Karpas-422 (cell line): Measurements from ENCODE around the gene NFKB2. TPM values are rescaled to one million over a fixed set of nuclear protein-coding genes. Genes with fewer than 3 reads are reported as not detected.
A peak's percentile ranks its signal among the peaks of the same experiment; 100 is the strongest.

Experiments used
- DNase-seq: peaks from one replicate; pipeline ENCODE4 v3.0.0-alpha.2; 2015
- H2AFZ ChIP-seq: fragments of 200-600 bp; sonication (generic); 2 replicates; pipeline ENCODE4 v1.6.1; 2014; ENCODE audit warnings: antibody characterized with exemption, low read length, mixed read lengths
- H3K27ac ChIP-seq: fragments of 200-600 bp; sonication (generic); 2 replicates; pipeline ENCODE4 v1.5.1; 2014; ENCODE audit warnings: mild to moderate bottlenecking, low read length, moderate library complexity
- H3K27me3 ChIP-seq: fragments of 200-600 bp; sonication (generic); 2 replicates; pipeline ENCODE4 v1.6.1; 2014; ENCODE audit warnings: low read length, mixed read lengths
- H3K36me3 ChIP-seq: fragments of 200-600 bp; sonication (generic); 2 replicates; pipeline ENCODE4 v1.6.1; 2014; ENCODE audit warnings: low read length, mixed read lengths; ENCODE audit not compliant: insufficient read depth
- H3K4me1 ChIP-seq: fragments of 200-600 bp; sonication (generic); 2 replicates; pipeline ENCODE4 v1.6.1; 2014; ENCODE audit warnings: mild to moderate bottlenecking, low read length, mixed read lengths
- H3K4me2 ChIP-seq: fragments of 200-600 bp; sonication (generic); 2 replicates; pipeline ENCODE4 v1.6.1; 2014; ENCODE audit warnings: low read length, low read depth, mild to moderate bottlenecking; ENCODE audit not compliant: poor library complexity, severe bottlenecking
- H3K4me3 ChIP-seq: fragments of 200-600 bp; sonication (generic); 2 replicates; pipeline ENCODE4 v1.5.1; 2014; ENCODE audit warnings: mild to moderate bottlenecking, antibody characterized with exemption, low read length, mixed read lengths
- H3K79me2 ChIP-seq: fragments of 200-600 bp; sonication (generic); 2 replicates; pipeline ENCODE4 v1.6.1; 2014; ENCODE audit warnings: mild to moderate bottlenecking, low read length, mixed read lengths
- H3K9ac ChIP-seq: fragments of 200-600 bp; sonication (generic); 2 replicates; pipeline ENCODE4 v1.6.0; 2014; ENCODE audit warnings: low read length
- H3K9me2 ChIP-seq: fragments of 200-600 bp; sonication (generic), shearing (Covaris generic); replicated peaks from 2 replicates; pipeline ENCODE4 v1.6.0; 2014; ENCODE audit warnings: mild to moderate bottlenecking, low read length, moderate library complexity; ENCODE audit not compliant: insufficient read depth
- H3K9me3 ChIP-seq: fragments of 300-700, 200-600 bp; sonication (generic); 2 replicates; pipeline ENCODE4 v1.6.1; 2014; ENCODE audit warnings: low read length, mixed read lengths
- H4K20me1 ChIP-seq: fragments of 200-600 bp; sonication (generic); 2 replicates; pipeline ENCODE4 v1.6.1; 2014; ENCODE audit warnings: mild to moderate bottlenecking, antibody characterized with exemption, low read length, low read depth; ENCODE audit not compliant: insufficient read depth
- total RNA-seq: library from RNA; depleted of rRNA; stranded (reverse); fragments of >200 nt; shearing (Covaris generic); gene quantifications from 2 replicates; pipeline ENCODE4 v1.2.3, GENCODE V29; 2014; ENCODE audit warnings: low replicate concordance

Gene NFKB2
- total RNA-seq, 1 experiment from 2014 or later, result 3.1 TPM

- peaks cover 9% of the 10 kb centered on the region for H3K4me1 ChIP-seq
- DNase-seq, result no peak
- H3K79me2 ChIP-seq, result no peaks in the 10 kb centered on the region
- peak overlapping the region; percentile 57; the same call in 1 of the 2 replicates for H3K4me3 ChIP-seq
- no peaks in the 10 kb centered on the region for H4K20me1 ChIP-seq
- peak overlapping the region; percentile 45 for H3K9ac ChIP-seq
- no peak overlapping the region for H3K27ac ChIP-seq
- H3K9me2 ChIP-seq, result no peaks in the 10 kb centered on the region
- no peaks in the 10 kb centered on the region for H3K9me3 ChIP-seq
- no peak overlapping the region for H2AFZ ChIP-seq
- H3K4me2 ChIP-seq, result peak overlapping the region; percentile 53
- H3K36me3 ChIP-seq, result no peaks in the 10 kb centered on the region
- no peaks in the 10 kb centered on the region for H3K27me3 ChIP-seq
Measured at GRCh38 chr10:102408728-102409603, 13.5 kb downstream of the NFKB2 start.

- no peak for DNase-seq
- Histone ChIP-seq H2AFZ (no peak overlapping the region), H3K27ac (no peak overlapping the region), H3K9ac (peak overlapping the region; percentile 41), H3K4me3 (peak overlapping the region; percentile 32; the same call in 1 of the 2 replicates), H3K79me2 (no peaks in the 10 kb centered on the region), H3K27me3 (no peaks in the 10 kb centered on the region), H3K9me2 (no peaks in the 10 kb centered on the region), H3K4me2 (peak overlapping the region; percentile 23), H4K20me1 (no peaks in the 10 kb centered on the region), H3K36me3 (no peaks in the 10 kb centered on the region), H3K9me3 (no peaks in the 10 kb centered on the region), H3K4me1 (peaks cover 9% of the 10 kb centered on the region)
Measured at GRCh38 chr10:102409604-102410428, 14.3 kb downstream of the NFKB2 start.

DNA sequence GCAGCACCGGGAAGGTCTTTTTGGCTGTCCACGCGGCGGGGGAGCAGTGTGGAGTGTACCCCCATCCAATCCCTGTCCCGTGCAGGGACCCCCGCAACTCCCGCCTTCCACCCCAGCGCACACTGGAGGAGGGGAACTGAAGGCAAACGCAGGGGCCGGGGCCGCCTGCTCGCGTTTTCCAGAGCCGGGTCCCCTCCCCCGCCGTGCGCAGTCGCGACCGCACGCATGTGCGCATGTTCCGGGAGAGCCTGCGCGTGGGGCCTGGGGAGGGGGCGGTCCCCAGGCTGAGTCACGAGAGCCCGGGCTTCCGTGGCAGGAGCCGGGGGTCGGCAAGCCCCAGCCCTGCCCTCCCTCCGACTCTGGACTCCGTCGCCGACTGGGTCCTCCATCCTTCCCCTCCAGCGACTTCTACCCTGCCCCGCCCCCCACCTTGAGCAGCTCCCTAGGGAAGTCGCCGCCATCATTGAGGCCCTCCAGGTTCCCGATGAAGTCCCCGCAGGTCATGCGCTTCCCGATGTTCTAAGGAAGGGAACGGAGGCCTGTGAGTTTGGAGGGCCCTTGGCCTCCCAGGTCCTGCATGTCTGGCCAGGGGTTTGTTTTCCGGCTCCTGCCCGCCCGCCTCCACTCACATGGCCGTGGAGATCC, 15.0 kb downstream of the NFKB2 start:
- Histone ChIP-seq H3K27me3 (no peaks in the 10 kb centered on the region), H3K9me2 (no peaks in the 10 kb centered on the region), H3K9ac (no peak overlapping the region), H3K9me3 (no peaks in the 10 kb centered on the region), H3K4me3 (no peak overlapping the region), H3K27ac (no peak overlapping the region), H4K20me1 (no peaks in the 10 kb centered on the region), H3K4me1 (peaks cover 9% of the 10 kb centered on the region), H2AFZ (no peak overlapping the region), H3K36me3 (no peaks in the 10 kb centered on the region), H3K4me2 (no peak overlapping the region), H3K79me2 (no peaks in the 10 kb centered on the region)
- no peak for DNase-seq

- Histone ChIP-seq H3K9ac (no peak overlapping the region), H2AFZ (no peak overlapping the region), H3K4me3 (no peak overlapping the region), H3K79me2 (no peaks in the 10 kb centered on the region), H3K4me2 (no peak overlapping the region), H3K4me1 (peaks cover 9% of the 10 kb centered on the region), H4K20me1 (no peaks in the 10 kb centered on the region), H3K27me3 (no peaks in the 10 kb centered on the region), H3K9me3 (no peaks in the 10 kb centered on the region), H3K9me2 (no peaks in the 10 kb centered on the region), H3K27ac (no peak overlapping the region), H3K36me3 (no peaks in the 10 kb centered on the region)
- DNase-seq, result no peak
Measured at GRCh38 chr10:102411341-102412255, 16.1 kb downstream of the NFKB2 start.

GRCh38 chr10:102412293-102412692, 16.8 kb downstream of the NFKB2 start:
- no peaks in the 10 kb centered on the region for H3K9me3 ChIP-seq
- DNase-seq, result no peak
- H2AFZ ChIP-seq, result no peak overlapping the region
- H3K4me3 ChIP-seq, result no peak overlapping the region
- H3K9me2 ChIP-seq, result no peaks in the 10 kb centered on the region
- H3K27ac ChIP-seq, result no peak overlapping the region
- H3K36me3 ChIP-seq, result no peaks in the 10 kb centered on the region
- no peak overlapping the region for H3K9ac ChIP-seq
- H3K79me2 ChIP-seq, result no peaks in the 10 kb centered on the region
- H3K27me3 ChIP-seq, result no peaks in the 10 kb centered on the region
- peaks cover 9% of the 10 kb centered on the region for H3K4me1 ChIP-seq
- H4K20me1 ChIP-seq, result no peaks in the 10 kb centered on the region
- H3K4me2 ChIP-seq, result no peak overlapping the region

- DNase-seq, result peak; percentile 74
- no peaks in the 10 kb centered on the region for H3K9me2 ChIP-seq
- H3K4me1 ChIP-seq, result peaks cover 9% of the 10 kb centered on the region
- H3K27me3 ChIP-seq, result no peaks in the 10 kb centered on the region
- no peak overlapping the region for H3K4me2 ChIP-seq
- H3K27ac ChIP-seq, result no peak overlapping the region
- H2AFZ ChIP-seq, result no peak overlapping the region
- no peaks in the 10 kb centered on the region for H4K20me1 ChIP-seq
- H3K9me3 ChIP-seq, result no peaks in the 10 kb centered on the region
- H3K36me3 ChIP-seq, result no peaks in the 10 kb centered on the region
- no peaks in the 10 kb centered on the region for H3K79me2 ChIP-seq
- H3K4me3 ChIP-seq, result no peak overlapping the region
- no peak overlapping the region for H3K9ac ChIP-seq
Measured at GRCh38 chr10:102413053-102413705, 17.7 kb downstream of the NFKB2 start.

DNA sequence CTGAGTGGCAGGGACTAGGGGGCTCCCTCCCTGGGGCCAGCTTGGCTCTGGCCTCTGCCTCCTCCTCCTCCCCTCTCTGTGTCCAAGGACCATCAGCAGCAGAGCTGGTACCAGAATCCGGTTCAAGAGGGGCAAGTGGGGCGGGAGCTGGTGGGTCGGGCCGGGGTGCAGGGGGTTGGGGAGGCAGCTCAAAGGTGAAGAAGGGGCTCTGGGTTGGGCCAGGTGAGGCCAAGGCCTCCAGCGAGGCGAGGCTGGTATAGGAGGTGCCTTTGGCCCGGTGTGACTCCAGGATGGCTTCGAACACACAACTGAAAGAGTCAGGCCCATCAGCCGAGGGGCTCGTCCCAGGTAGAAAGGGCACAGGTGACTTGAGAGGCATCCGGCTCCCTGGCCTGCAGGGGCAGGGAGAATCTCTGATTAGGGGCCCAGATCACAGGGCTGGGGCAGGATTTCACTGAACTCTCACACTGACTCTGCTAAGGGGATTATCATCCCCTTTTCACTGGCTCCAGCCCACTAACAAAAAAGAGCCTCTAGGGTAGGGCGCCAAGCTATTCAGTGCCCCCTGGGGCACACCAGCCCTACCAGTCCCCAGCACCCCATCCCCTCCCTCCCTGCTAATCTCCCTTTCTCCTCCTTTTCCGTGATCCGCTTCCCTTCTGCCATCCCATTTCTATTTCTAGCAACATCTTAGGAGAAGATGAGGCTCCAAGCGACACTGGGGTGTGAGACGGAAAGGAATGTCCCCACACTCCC, 18.5 kb downstream of the NFKB2 start:
- DNase-seq, result no peak
- Histone ChIP-seq H3K9me2 (no peaks in the 10 kb centered on the region), H3K4me1 (peaks cover 9% of the 10 kb centered on the region), H3K9me3 (no peaks in the 10 kb centered on the region), H3K9ac (no peak overlapping the region), H3K27ac (no peak overlapping the region), H3K4me2 (no peak overlapping the region), H3K36me3 (no peaks in the 10 kb centered on the region), H2AFZ (no peak overlapping the region), H3K27me3 (no peaks in the 10 kb centered on the region), H4K20me1 (no peaks in the 10 kb centered on the region), H3K4me3 (no peak overlapping the region), H3K79me2 (no peaks in the 10 kb centered on the region)
